ENCODE results near the gene CHMP1A. TPM values are rescaled to one million over a fixed set of nuclear protein-coding genes. Genes with fewer than 3 reads are reported as not detected.

Gene CHMP1A
- total RNA-seq, 1 experiment from 2014 or later: 108 TPM

- no peak overlapping the region for H2AFZ ChIP-seq (ENCODE audit: low read length)
- TF ChIP-seq EZH2 (IDR thresholded peaks at IDR 0.05; ENCODE audit: low read length, unreplicated experiment) (no peak), EZH2phosphoT487 (IDR thresholded peaks at IDR 0.05; ENCODE audit: borderline replicate concordance, low read length) (no peak), CTCF (conservative IDR thresholded peaks at IDR 0.05; ENCODE audit: low read depth, low read length) (no peak)
Observed at GRCh38 chr16:89595330-89596060, 62.0 kb downstream of the CHMP1A start.

More at GRCh38 chr16:89595330-89596060, 62.0 kb downstream of the CHMP1A start:
- Histone ChIP-seq H4K20me1 (ENCODE audit: low read length) (no peaks in the 10 kb centered on the region), H3K9me3 (ENCODE audit: low read length) (no peaks in the 10 kb centered on the region), H3K27me3 (ENCODE audit: low read length) (no peaks in the 10 kb centered on the region), H3K27ac (ENCODE audit: low read length) (no peak overlapping the region), H3K9ac (ENCODE audit: low read length) (no peak overlapping the region), H3K4me3 (ENCODE audit: low read length) (no peak overlapping the region), H3K4me1 (ENCODE audit: insufficient read depth, low read length) (no peaks in the 10 kb centered on the region), H3K36me3 (ENCODE audit: low read depth, low read length) (no peaks in the 10 kb centered on the region; the same call in 1 of the 2 replicates), H3F3A (ENCODE audit: low read length, unreplicated experiment) (no peaks in the 10 kb centered on the region), H3K4me2 (ENCODE audit: low read length) (no peak overlapping the region), H3K9me2 (replicated peaks; ENCODE audit: low read length) (no peaks in the 10 kb centered on the region), H3K79me2 (ENCODE audit: low read length) (no peaks in the 10 kb centered on the region)
- ChIA-PET CTCF (no interaction called here), POLR2A (ENCODE audit: unreplicated experiment) (no interaction called here)
- ATAC-seq (no peak), DNase-seq (no peak)
- intact Hi-C loops (cut with micrococcal nuclease): no loop called here
- BruUV-seq (replicated peaks): no TSS peak

Other genes starting within 250 kb of the CHMP1A start
- 65.0 and 92.6 TPM in 2 replicates for gene ANKRD11, start 167.1 kb downstream of the CHMP1A start, total RNA-seq (2014; rRNA removed)
- gene SPG7, start 149.3 kb downstream of the CHMP1A start, total RNA-seq (2014; rRNA removed): 94.3 and 106 TPM in 2 replicates
- 3,236 and 3,323 TPM in 2 replicates for gene RPL13, start 97.0 kb downstream of the CHMP1A start, total RNA-seq (2014; rRNA removed)
- gene CPNE7, start 82.0 kb downstream of the CHMP1A start, total RNA-seq (2014; rRNA removed): 29.7 and 49.2 TPM in 2 replicates
- gene DPEP1, start 44.1 kb downstream of the CHMP1A start, total RNA-seq (2014; rRNA removed): 0.23 TPM in 1 of 2 replicates, not detected in the other
- gene SPATA33, start 128 bp upstream of the CHMP1A start, total RNA-seq (2014; rRNA removed): 7.9 and 10.1 TPM in 2 replicates
- gene CDK10, start 29.0 kb upstream of the CHMP1A start, total RNA-seq (2014; rRNA removed): 50.0 and 51.1 TPM in 2 replicates
- 12.2 and 21.5 TPM in 2 replicates for gene SPATA2L, start 44.0 kb upstream of the CHMP1A start, total RNA-seq (2014; rRNA removed)
- gene VPS9D1, start 63.2 kb upstream of the CHMP1A start, total RNA-seq (2014; rRNA removed): 4.4 and 6.7 TPM in 2 replicates
- gene ZNF276, start 63.8 kb upstream of the CHMP1A start, total RNA-seq (2014; rRNA removed): 30.1 and 32.7 TPM in 2 replicates
- 45.0 and 62.9 TPM in 2 replicates for gene FANCA, start 158.9 kb upstream of the CHMP1A start, total RNA-seq (2014; rRNA removed)
- 12.3 and 13.2 TPM in 2 replicates for gene SPIRE2, start 170.8 kb upstream of the CHMP1A start, total RNA-seq (2014; rRNA removed)
- 77.9 and 79.6 TPM in 2 replicates for gene TCF25, start 215.9 kb upstream of the CHMP1A start, total RNA-seq (2014; rRNA removed)

Measured in PC-3 (cell line).